HG03575 (cell line): ENCODE measurements around the gene IL2RA.
"Not testable (repeated sequence)": the region's sequence is repeated elsewhere in the genome, so short reads cannot be mapped to it uniquely, and the experiment has no call there.

Experiments used
- ATAC-seq: cut with Tn5 transposase; IDR thresholded peaks from one replicate; pipeline ENCODE4 v1.9.1; 2021; ENCODE audit not compliant: unreplicated experiment, insufficient number of reproducible peaks, low FRiP score; ENCODE audit errors: extremely low read depth

Gene IL2RA

DNA sequence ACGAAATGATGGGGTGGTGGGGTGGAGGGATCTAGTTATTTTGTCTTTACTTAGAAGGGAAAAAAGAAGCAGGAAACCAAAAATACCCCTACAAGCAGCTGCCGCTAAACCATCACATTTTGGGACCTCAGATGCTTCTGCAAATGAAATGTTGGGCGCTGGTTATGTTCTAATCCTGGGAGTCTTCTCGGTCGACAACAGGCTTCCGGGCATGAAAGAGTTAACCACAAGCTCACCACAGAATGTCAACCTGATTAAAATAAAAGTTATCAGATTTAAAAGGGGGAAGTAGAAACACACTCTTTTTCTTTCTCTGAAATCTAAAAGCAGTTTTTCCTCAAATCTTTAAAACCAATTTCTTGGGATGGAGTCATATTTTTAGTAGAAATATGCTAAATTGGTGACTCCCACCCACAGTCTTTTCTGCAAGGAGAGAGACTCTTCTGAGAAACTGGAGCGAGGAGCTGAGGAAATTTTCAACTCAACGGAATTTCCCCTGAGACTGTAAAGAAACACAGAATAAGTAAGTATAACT is 16.8 kb downstream of the IL2RA start:
- ATAC-seq, result no peak

DNA sequence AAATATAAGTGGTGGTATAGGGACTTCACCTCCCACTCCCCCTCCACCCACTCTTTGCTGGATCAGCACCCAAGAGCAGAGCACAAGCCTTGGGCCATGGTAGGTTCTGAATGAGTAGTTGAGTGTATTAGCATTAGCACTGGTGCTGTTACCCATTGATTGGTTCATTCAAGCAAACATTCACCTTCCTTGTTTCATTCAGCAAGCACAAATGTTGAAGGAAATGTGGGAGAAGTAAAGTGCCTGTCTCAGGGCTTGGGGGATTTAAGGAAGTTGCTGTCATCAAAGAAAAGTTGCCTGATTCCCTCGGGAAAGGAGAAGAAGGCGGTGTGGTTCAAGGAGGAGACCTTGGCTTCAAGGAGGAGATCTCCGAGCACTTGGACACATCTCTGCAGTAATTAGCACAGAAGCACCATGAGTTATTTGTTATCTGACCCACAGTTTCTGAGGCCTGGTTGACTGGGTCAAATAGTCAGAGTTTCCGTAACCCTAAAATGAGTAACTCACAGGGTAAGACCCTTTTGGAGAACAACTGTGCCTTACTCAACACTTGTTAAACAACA is 17.3 kb downstream of the IL2RA start:
- no peak for ATAC-seq

DNA sequence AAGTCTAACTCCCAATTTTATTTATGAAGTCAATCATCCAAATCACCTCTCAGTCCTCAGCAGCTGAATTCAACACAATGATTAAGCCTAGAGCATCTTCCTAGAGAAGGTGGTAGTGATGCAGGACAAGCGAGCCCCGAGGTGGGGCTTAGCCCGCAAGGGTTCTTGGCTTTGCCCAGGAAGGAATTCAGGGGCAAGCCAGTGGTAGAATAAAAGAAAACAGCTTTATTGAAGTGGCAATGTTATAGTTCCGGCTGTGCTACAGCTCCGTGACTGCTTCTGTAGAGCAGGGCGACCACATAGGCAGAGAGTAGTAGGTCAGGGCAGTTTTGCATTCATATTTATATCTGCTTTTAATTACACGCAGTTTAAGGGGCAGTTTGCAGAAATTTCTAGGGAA is 18.1 kb downstream of the IL2RA start:
- no peak for ATAC-seq

DNA sequence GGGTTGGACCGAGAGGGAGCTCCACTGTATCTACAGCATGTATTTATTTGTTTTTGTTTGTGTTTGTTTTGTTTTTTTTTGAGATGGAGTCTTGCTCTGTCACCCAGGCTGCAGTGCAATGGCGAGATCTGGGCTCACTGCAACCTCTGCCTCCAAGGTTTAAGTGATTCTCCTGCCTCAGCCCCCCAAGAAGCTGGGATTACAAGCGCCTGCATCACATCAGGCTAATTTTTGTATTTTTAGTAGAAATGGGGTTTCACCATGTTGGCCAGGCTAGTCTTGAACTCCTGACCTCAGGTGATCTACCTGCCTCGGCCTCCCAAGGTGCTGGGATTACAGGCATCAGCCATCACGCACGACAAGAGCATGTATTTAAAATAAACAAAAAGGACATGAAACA is 18.8 kb downstream of the IL2RA start:
- ATAC-seq, result not testable (repeated sequence)

DNA sequence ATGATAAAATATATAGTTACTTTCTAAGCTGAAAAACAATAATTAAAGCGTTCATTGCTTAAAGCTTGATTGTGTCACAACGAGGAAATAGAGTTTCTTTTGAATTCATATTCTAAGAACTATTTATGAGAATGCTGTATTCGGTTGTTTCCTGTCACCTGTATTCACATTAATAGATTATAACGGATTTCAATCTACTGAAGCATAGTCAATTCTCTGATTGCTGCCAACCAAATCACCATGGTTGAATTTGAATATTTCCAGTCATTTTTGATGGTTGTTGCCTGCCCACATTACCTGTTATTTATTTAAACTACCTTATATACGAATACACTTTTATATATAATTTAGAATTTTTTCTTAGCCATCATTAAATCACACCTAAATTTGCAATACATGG is 22.0 kb downstream of the IL2RA start:
- no peak for ATAC-seq

DNA sequence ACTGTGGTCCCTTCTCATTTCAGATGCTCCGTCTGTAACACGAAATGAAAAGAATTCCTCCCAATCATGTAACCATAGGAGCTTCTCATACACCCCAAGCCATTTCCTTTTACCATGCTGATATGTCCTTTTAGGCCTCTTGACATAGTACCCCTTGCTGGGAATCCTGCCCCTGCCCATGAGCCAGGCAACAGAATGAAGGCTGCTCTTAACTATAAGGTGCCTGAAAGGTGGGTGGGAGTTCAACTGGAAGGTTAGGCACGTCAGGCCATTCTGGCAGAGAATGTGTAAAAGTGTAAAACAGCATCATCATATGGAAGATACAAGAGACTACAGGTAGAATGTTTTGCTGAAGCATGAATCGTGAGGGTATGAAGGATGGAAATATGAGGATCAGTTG is 22.5 kb downstream of the IL2RA start:
- no peak for ATAC-seq

DNA sequence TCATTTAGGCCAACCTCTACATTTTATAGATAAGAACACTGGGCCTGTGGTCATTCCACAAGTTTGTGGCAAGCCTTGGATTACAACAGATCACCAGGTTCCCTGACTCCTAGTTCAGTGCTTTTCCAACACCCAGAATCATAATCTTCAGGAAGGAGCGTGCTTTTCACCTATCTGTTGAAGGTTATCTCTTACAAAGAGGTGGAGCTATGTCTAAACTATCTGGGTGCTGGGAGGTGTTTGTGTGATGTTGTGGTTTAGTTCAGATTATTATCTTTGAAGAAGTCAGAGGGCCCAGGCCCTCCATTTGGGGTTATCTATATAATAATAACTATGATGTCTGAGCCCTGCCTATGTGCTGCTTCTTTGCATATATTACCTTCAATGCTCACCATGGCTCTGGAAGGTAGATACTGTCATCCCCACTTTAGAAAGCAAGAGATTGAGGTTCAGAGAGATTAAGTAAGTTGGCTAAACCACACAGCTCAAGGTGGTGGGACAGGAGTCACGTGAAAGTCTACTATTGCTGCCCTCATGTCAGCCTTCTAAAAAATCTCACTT is 24.0 kb downstream of the IL2RA start:
- no peak for ATAC-seq

DNA sequence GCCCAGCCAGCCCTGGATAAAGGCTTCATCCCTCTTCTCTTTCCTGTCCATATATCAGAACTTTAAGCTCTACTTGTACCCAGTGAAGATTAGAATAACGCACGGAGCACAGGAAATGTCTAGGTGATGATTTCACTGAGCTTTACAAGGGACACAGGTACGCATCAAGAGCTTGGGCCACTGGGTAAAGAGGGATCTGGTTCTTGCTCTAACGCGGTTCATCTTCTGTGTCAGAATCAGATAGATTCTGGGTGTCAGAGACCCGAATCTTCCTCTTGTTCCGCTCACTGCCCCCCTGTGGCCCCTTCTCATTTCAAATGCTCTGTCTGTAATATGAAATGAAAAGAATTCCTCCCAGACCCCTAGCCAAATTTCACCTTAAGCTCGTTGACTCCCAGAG is 24.7 kb downstream of the IL2RA start:
- ATAC-seq, result no peak

DNA sequence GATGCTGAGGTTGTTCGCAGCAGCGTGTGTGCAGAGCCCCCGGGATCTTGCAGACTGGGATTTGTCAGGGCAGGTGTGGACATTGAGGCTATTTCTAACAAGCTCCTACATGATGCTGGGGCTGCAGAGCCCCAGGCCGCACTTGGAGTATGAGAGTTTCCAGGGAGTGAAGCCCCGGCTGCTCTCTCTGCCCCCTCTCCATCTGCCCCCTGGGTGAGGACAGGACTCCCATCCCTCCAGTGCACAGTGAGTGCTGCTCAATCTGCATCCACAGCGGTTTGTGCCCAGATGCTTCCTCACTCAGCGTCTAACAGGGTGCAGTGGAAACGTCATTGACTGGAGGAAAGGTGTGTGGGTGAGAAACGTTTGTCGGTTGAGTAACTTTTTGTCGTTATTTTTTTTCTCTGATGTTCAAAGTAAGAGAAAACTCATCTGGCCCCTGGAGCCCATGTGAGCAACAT is 25.3 kb downstream of the IL2RA start:
- no peak for ATAC-seq

DNA sequence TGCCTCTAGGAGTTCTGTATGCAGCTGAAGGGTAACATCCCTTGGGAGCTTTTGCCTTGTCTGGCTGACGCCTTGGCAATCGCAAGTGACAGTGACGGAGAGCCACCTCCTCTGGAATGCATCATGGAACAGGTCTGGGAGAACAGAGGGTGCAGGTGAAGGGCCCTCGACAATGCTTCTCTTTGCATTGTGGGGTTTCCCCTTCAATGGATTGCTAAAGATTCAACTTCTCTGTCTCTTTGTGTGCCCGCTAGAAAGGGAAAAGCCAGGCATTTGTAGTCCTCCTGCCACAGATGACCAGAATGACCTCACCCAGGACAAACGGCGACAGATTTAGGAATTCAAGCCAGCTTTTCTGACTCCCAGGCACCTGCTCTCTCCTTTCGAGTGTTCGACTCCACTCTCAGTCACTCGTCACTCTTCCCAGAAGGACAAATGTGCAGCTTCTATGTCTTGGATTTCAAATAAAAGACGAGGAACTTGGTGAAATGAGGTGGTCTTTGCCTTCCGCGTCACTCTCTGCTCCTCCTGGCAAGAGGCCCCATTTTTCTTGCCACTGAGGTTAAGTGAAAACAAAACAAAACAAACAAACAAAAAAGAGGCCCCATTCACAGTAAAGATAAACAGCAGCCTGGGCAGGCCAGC is 26.1 kb downstream of the IL2RA start:
- no peak for ATAC-seq

DNA sequence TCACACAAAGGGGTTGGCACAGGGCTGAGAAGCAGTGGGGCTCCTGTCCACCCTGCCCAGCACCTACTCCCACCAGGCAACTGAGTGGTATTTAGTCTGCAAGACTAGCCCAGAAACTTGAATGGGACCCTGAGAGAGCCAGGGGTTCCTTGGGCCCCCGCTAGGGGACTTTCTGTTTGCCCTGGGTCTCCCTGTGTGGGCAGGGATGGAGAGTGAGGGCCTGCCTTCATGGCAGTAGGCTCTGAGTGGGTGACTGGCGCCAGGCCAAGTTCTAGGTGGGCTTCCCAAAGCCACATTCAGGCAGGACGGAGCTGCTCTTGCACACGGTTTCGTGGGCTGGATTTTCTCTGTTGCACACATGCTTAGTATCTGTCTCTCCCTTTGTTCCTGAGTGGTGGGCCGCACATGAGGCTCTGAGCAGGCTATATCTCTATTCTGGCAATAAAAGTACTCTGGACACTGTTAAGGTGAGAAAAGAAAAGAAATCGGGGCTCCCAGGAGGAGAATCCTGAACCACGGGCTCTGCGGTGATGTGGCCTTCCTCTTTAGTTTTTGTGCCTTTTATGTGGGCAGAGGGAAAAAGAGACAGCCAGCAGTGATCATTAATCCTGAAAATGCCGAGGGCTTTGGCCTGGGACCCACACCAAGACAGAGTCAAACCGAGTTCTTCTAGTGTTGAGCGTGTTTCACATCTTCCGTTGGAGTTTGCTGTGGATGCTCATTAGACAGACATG is 26.9 kb downstream of the IL2RA start:
- ATAC-seq, result no peak

DNA sequence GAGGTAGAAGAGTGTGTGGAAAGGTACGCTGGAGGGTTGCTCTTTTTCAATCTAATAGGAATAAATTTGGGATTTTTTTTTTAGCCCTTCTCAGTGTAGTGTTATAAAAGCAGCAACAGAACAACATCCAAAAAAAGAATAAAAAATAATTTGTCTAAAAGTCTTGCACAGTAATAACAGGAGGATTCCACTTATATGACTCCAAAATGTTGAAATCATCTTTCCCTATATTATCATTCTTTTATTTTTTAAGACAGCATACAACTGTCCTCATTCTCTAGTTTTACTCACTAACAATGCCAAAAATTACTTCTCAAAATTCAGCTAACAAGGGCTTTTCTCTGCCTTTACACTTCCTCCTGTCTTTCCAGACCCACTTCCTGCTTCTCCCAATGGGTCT is 27.8 kb downstream of the IL2RA start:
- ATAC-seq, result no peak

DNA sequence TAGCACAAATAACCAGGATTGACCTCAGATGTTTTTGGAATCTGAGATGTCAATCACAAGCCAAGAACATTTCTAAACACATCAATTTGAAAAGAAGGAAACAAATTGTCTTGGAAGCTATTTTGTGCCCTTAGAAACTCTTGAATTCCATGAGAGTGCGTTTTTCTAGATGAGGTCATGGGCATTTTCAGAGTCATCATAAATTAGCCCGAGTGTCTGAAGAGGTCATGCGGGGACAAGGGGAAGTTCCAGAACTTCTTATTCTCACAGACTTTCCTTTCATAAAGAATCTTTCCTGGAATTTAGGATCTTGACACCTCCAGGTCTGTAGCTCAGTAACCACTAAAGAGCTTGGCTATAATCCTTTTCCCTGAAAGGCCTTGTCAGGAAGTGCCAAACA is 28.2 kb downstream of the IL2RA start:
- no peak for ATAC-seq

DNA sequence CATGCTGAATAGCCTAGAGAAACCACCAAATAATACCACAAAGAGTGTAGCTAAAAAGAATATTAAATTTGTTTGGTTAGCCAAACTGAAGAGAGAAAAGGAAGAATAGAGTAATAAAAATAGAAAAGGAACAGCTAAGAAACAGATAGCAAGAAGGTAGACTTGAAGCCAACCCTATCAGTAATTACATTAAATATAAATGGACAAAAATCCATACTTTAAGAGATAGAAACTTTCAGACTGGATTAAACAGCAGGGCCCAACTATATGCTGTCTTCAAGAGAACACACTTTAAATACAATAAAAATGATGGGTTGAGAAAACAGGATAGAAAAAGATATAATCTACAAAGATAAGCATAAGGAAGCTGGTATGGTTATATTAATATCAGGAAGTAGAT is 31.2 kb downstream of the IL2RA start:
- no peak for ATAC-seq

DNA sequence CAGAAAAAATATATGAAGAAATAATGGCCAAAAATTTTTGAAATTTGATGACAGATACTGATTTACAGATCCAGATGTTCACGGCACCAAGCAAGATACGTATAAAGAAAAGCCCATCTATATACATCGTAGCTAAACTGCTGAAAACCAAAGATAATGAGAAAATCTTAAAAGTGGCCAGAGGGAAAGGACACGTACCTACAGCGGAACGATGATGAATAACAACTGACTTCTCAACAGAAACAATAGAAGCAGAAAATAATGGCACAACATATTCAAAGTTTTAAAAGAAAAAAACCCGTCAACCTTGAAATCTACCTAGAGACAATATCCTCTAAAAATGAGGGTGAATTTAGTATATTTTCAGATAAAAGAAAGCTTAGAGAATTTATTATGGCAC is 31.9 kb downstream of the IL2RA start:
- no peak for ATAC-seq

DNA sequence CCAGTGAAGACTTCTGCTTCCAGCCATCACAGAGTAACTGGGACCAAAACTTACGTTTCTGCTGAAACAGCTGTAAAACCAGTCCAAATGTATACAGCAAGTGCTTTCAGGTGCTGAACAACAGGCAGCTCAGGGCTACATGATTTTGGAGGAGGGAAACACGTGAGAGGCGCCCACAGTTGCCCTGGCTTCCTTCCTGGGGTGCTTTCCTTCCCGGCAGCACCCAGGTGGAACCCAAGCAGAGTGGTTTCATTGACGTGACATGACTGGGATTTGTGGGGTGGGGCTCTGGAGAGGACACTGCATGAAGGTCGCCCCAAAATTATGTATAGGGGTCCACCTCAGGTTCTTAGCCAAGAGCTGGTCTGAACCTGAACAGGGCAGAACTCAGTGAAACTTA is 34.2 kb downstream of the IL2RA start:
- ATAC-seq, result no peak

DNA sequence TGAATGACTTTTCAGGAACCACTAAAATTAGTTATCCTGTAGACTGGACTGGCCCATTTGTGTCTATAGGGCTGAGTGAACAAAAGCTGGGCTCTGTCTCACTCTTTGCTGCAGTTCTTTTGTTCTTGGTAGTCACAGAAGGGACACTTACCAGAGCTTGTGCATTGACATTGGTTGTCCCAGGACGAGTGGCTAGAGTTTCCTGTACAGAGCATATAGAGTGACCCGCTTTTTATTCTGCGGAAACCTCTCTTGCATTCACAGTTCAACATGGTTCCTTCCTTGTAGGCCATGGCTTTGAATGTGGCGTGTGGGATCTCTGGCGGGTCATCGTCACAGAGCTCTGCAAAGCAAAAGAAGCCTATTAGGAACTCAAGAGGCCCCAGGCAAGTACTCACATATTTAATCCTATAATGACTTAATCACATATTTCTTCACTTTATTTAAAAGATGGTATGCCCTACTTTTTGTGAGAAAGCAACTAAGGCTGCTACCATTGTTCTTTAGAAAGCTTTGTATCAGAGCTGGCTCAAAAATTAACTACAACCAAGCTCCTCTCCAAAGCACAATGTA is 36.4 kb downstream of the IL2RA start:
- ATAC-seq, result no peak

DNA sequence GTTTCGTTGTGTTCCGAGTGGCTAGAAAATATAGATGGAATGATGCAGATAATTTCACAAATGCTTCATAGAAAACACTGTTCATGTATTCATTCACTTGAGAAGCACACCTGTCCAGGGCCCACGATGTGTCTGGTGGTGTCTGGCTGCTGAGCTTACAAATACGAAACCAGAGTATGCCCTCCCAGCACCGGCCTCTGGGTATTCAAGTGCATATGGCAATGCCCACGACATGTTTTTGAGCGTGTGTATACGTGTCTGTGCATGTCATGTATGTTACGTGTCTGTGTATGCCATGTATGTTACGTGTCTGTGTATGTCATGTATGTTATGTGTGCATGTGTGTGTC is 37.9 kb downstream of the IL2RA start:
- no peak for ATAC-seq

DNA sequence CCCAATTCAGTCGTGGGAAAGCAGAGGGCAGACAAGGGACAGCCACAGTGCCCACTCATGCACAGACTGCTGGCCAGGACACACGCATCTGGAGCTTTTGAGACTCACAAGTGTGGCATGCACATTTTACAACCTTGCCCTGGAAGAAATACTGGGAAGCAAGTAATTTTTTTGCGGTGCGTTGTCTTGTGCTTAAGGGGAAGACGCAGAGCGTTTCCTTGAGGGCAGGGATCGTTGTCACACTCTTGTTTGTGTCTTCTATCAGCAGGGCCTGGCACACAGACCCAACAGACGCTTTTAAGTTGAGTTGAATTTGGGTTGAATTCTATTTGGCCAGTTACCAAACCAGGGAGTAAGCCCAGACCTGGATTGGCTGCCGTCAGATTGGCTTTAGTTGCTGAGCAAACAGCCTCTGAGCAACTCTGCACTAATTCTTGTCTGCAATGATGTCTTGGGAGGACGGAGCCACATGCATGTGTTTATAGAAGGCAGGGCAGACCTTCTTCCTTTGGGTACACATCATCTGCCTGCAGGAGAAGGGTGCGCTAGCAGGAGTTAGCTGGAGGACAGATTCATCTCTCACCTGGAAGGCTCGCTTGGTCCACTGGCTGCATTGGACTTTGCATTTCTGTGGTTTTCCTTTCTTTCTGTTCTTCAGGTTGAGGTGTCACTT is 38.4 kb downstream of the IL2RA start:
- ATAC-seq, result no peak
